Hematopoietic multipotent progenitor cell treated with erythropoietin and hydrocortisone succinate and interleukin-3 and kit ligand, for 4 days (in vitro differentiated cells): ENCODE data around the gene PPFIBP1.
A peak's percentile ranks its signal among the peaks of the same experiment; 100 is the strongest.
"Not testable (repeated sequence)": the region's sequence is repeated elsewhere in the genome, so short reads cannot be mapped to it uniquely, and the experiment has no call there.

ENCODE experiments used
- DNase-seq: peaks from one replicate; pipeline ENCODE4 v3.0.0-alpha.2; 2015

Gene PPFIBP1

DNA sequence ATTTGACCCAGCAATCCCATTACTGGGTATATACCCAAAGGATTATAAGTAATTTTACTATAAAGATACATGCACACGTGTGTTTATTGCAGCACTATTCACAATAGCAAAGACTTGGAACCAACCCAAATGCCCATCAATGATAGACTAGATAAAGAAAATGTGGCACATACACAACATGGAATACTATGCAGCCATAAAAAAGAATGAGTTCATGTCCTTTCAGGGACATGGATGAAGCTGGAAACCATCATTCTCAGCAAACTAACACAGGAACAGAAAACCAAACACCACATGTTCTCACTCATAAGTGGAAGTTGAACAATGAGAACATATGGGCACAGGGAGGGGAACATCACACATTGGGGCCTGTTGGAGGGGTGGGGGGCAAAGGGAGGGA is 20.9 kb downstream of the PPFIBP1 start:
- not testable (repeated sequence) for DNase-seq

DNA sequence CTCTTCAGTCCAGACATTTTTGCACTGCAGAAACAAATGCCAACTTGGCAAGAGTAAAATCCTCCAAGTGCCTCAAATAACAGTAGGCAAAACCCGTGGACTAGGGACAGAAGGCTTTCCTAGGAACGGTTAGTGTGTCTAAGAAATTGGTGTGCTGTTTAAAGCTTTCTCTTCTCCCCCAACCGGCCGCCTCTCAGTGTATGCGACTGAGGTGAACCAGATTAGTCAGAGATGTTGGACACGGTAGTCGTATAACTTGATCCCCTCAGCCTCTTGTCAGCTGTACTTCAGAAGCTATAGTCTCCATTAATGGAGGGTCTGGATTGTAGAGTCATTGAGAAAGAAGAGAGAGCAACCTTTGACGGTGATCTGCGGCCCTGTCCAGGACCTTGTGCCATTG is 21.7 kb downstream of the PPFIBP1 start:
- DNase-seq, result no peak

DNA sequence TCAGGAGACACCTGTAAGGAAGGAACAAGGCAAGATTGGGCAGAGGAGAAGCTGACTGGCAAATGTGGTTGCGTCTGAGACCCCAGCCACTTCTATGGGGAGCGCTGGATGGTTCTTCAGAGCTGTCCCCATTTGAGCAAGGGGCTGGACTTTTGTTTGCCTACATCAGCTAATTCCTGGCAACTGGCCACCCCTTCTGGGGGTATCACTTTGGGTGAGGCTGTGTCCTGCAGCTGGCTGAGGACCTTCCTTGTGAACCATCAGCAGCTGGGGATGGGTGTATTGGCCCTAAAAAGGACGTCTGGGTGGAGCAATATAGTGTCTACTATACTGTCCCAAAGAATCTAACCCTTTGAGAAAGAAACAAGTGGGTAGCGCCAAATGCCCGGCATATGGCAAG is 23.6 kb downstream of the PPFIBP1 start:
- no peak for DNase-seq

DNA sequence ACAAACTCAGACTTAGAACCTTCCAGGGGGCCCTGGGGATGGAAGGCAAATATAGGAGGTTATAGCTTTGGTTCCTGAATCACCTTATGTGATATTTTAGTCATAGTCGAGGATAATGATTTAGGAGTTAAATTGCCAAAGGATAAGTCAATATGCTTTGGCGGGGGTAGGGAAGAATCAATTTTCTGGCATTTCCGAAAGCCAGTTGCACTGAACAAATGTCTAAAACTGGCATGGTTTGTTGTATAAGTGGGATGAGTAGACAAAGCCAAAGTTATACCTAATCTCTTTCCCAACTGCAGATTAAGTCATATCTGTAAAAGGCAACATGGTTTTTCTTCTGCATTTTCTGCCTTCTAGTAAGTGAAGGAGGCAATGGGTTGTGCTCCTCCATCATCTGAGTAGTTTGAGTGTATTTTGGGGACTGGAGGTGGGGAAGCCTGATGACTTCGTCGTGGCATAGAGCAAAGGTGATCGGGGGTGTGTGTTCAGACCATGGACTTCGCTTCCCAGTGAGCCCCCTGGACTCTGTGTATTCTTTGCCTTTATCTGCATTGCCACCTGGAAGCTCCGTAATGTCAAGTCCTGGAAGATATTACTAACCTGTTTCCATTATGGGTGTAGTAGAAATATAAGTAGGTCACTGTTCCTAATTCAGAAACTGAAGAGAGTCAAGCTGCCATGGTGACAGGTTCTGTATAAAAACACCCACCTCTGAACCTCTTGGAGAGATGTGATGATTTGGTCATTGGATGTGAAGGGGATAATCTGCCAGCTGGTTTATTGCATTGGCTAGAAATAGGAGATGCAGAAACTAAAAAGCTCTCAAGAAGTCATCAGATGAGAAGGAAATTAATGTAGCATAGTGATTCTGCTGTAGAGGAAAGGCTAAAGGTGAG is 24.5 kb downstream of the PPFIBP1 start:
- DNase-seq, result no peak

DNA sequence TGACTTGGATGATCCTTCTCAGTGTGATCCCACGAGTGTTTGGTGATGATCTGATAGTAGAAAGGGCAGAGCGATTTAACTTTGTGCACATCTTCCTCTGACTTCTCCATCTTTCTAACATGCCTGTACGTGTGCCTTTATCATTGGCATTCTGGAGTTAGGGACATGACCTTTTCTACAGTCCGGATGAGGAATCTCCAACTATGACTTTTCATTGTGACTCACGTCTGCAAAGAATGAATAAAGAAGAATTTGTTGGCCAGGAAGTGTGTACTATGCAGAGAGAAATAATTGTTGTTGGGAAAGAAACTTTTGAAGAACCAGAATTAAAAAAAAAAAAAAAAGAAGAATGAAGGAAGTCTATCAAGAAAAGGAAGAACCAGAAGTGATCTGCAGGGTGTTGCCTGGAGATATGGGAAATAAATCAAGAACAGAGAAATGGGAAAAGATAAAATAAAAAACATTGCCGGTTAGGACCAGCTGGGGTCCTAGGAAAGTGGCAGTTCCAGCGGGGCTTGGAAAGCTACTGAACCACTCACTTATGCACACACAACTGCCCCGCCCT is 25.3 kb downstream of the PPFIBP1 start:
- no peak for DNase-seq

DNA sequence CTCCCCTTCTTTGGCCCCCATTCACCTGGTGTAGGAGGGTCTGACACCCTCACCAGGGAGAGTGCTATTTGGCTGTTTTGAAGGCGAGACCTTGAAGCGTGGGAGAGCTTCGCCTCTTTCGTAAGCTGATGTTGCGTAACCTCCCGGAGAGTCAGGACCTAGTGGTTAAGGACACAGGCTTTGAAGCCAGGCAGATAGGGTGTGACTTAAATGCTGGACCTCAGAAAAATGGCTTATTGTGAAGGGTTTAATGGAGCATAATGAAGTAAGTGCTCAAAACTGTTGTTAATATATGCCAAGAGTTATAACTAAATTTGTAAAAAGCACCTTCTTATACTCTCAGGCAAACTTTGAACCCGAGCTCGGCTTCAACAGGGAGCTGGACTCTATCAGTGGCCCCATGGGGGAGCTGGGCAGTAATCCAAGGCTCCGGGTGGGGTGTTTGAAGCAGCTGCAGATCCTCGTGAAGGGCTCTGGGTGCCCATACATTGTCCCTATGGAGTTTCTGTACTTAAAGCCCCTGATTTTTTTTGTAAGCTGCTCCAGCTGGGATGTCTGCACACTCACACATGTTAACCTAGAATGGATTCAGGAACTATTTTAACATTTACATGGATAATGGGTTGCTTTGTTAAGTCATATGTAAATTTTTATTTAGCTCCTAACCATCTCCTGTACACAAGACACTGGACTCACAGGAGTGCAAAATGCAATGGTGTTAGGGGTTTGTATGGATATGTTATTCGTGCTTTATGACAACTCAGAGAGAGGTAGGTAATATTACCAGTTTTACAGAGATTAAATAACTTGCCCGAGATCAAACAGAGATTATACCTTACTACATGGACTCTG is 26.0 kb downstream of the PPFIBP1 start:
- DNase-seq, result peak; percentile 91

DNA sequence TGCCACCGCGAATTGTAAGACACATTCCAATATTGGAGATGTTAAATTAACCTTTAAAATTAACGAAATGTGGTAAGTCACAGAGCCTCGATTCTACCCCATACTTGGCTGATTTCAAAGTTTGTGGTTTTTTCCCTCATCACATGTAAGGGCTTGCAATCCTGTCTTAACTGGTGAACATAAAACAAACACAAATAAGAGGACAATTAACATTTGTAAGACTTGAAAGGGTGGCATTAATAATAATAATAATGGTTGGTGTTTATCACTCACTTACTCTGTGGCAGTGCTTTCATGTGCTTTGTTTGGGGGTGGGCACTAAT is 26.6 kb downstream of the PPFIBP1 start:
- no peak for DNase-seq

DNA sequence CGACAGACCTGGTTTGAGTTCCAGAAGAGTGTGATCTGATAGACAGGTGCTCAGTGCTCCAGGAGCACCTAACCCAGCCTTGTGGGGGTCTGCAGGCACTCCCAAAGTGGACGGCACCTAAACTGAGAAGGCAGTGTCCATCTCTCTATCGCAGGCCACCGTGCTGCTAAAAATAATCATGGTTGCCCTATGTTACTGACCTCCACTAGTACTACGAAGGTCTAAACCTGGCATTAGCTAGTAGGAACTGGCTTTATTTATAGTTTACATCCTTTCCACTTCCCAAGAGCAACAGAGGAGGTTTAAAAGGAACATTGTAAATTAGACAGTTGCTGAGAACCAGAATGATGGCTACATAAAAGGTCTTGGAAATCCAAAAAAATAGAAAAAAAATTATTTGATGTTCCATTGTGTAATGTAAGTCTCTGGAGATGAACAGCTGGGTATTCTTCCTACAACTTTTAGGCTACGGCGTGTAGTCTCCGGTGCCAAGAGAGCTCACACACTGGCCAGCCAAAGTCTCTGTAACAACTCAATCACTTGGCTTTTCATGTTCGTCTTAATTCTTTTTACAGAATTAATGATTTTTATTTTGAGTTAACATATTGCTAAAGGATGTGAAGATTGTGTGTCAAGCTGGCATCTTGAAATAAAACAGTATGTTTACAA is 27.3 kb downstream of the PPFIBP1 start:
- DNase-seq, result no peak

DNA sequence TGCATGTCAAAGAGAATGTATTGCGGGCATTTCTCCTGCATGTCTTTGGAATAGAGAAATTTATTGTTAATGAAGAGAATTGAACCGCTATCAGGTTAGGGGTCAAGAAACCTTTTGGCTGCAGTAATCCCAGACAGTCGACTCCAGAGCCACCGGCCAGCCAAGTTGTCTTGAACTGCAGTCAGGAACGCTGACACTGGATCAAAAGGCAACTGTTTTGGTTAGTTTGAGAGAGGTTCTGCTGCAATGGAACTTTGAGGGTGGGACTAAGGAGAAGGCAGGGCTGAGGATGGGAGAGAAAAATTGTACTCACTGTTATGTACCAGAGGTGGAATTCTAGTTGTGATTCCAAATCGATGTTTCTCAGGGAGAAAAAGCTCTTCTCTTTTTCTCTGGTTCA is 28.2 kb downstream of the PPFIBP1 start:
- no peak for DNase-seq

DNA sequence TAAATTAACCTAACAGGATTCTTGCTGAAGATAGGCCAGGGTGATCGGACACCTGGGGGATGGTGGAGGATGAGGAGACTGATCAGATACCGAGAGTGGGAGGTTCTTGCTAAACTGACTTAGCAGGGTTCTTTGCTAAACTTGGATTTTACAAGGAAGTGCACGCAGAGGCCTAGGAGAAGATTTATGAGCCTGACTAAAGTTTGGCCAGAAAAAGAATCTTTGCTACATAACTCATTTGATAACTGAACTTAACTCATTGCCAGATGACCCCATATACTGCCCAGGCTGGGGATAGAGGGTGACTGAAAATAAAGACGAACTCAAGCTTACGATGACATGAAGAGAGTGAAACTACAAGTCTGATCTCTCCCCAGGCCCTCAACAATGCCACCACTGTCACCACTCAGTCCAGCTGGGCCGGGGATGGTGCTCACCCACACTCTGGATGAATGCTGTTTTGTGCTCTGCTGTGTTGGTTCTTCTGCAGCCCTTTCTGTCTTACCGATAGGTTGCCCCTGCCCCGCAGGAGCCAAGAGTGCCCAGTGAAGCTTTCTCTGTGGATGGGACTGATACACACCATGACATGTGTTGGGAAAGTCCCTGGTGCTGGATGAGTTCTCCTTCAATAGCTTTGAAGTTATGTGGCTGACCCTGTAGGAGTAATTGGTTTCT is 29.0 kb downstream of the PPFIBP1 start:
- DNase-seq, result no peak

DNA sequence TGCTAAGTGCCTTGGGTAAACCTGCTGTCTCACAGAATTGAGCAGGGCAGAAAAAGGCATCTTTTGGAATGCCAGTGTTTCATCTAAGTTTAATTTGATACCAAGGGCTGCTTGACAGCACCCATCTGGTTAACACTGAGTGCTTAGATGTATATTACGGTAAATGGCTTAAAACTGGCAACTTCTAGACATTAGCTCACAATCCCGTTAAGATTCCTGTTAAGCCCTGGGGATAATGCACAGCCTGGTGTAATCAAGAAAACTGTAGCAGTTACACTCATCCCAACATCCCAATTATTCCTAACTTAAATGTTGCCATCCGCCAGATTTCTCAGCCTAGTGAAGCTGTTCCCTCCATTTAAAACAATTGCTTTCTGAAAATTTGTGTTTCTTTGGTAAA is 29.9 kb downstream of the PPFIBP1 start:
- no peak for DNase-seq

DNA sequence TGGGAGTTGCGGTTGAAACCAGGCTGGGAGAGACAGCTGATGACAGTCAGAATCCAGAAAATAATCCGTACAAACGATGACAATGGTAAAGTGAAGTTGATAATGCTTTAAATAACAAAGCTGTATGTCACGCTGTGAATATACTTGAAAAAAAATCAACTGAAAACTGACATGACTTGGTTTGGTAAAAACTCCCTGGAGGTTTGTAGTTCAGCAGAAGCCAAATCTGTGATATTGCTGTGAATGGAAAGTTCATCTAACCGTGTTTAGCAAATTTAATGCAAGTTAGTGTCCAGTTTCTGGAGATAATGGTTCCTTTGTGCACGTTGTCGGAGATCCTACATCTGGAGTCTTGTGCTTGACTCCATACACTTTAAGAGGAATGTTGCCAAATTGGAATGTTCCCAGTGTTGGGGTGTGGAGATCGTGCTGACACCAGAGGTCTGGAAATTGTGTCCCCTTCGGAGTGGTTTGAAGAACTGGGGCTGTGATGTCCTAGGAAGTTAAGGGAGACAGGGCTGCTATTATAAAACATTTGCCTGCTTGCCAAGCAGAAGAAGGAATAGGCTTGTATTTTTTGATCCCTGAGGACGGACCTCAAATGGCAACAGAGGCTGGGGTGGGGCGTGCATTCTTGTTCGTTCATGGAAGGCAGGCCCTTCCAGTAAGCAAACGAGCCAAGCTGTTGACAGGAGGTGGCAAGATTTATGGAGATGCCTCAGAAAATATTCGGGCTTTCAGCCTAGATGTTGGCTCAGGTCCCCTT is 30.6 kb downstream of the PPFIBP1 start:
- no peak for DNase-seq

DNA sequence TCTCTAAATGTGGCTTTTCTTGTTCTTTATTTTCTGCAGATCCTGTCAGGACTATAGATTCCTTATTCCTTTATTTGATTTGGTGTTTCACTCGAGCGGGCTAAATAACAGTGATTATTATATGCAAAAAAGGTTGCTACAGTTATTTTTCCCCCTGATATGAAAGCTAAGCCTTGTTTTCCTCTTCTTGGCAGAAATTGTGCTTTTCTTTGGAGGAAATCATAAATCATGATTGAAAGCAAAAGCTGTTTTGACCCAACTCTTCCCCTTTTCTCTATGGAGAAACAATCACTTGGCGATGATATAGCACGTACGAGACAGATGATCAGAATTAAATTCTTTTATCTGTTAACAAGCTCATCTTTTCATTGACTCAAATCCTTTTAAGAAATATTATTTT is 31.4 kb downstream of the PPFIBP1 start:
- no peak for DNase-seq

DNA sequence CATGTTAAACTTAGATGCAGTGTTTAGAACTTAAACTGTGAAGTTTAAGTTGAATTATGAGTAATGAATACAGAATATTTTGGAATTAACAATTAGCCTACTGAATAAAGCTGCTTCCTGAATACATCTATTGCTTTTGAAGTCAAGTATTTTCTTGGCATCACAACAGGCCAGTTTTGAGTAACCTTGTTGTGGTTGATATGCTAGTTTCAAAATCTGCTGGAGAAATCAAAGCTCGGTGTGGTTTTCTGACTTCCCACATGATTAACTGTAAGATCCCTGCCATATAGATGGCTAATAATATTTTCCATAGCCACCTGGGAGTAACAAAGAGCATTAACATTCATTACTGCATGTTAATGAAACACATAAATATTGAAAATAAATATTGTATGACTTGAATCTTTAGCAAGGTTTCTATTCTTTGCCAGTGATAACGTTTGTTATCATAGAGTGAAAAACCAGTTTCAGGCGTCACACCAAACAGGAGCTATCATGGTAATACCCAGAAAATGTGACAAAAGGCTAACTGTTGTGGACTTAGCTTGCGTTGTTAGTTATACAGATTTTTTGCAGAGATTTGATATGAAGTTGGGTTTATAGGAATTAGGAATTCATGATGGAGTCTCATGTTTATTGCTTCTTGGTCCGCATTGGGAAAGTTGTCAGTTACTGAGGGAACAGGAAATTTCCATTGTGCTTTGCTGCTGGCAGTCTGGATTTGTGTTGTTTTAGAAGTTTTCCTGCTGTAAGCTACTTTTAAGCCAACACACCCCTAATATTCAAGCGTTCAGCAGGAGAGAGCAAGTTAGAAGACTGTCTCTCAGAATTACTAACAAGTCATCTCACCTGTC is 32.1 kb downstream of the PPFIBP1 start:
- DNase-seq, result peak; percentile 42

DNA sequence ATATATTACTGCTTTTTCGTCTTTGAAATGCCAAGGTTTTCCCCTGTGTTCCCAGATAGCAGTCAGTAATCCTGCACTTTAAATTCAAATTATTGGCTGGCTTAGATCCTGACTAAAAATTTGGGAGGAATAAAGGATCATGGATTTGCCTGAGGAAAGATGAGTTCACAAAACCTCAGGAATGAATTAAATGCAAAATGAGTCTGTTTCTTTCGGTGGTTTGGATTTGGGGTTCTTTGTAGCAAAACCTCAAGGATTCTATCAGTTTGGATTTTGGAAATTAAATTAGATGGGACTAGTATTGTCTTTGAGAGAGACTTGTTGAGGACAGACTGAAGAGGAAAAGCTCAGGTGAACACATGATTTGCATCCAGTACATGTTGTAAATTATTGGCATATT is 36.1 kb downstream of the PPFIBP1 start:
- no peak for DNase-seq

DNA sequence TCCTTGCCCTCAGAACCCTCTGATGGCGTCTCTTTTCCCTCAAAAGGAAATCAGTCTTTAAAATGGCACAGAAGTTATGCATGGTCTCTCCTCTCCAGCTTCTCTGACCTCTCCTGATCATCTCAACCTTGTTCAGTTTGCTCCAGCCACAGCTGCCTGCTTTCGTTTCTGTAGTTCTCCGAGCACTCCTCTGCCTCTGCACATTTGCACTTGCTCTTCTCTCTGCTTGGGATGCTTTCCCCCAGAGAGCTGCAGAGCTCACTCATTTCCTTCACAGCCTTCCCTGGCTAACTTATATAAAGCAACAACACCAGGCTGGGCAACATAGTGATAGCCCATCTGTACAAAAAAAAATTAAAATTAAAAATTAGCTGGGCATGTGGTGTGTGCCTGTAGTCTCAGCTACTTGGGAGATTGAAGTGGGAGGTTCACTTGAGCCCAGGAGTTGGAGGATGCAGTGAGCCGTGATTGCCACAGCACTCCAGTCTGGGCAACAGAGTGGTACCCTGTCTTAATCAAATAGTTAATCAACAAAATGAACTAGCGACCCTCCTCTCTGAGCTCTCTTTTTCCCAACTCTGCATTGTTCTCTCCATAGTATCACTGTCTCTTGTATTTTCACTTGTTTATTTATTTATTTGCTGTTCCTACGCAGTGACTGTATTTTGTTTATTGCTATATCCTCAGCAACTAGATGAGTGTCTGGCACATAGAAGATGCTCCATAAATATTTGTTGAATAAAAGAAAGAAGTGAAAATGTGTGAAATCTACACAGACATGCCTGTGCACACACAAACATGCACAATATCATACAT is 37.7 kb downstream of the PPFIBP1 start:
- DNase-seq, result no peak

DNA sequence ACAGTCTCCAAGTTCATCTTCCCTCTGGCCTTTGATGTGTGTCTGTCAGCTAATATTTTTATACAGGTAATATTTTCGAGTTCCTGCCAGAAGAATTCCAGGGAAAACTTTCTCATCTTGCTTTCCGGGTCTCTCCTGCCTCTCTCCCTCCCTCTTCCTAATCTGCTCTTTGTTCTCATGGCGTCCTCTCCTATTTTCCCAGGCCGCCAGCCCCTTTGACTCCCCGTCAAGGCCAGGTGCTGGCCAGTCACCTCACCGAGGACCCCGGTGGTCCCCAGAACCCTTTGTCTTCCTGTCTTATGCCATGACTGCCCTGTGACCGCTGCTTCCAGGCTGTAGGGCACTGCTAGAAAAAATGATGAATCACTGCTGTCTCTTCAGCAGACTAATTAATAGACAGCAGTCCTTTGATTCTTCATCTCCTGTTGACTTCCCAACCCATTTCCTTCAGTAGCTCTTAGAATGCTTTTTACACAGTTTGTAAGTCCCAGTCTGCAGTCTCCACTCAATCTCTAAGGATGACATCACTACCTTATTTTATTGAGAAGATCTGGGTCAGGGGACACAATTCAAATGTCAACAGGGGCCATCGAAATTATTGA is 40.7 kb downstream of the PPFIBP1 start:
- DNase-seq, result no peak

DNA sequence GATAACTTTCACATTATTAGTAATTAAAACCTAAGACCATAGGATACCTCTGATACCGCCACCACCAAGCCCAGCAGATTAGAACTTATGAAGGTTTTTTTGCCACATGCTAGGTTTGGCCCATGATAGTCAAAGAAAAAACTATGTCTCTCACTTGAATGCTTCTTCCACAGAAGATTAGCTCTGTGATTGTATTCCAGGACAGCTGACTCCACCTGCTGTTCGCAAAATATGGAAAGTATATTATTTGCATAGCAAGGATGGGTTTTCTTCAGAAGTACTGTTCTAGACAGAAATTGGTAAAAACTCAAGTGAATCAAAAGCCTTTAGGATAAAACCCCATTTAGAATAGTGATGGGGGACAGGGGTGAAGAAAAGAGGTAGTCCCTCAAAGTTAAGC is 42.2 kb downstream of the PPFIBP1 start:
- no peak for DNase-seq

DNA sequence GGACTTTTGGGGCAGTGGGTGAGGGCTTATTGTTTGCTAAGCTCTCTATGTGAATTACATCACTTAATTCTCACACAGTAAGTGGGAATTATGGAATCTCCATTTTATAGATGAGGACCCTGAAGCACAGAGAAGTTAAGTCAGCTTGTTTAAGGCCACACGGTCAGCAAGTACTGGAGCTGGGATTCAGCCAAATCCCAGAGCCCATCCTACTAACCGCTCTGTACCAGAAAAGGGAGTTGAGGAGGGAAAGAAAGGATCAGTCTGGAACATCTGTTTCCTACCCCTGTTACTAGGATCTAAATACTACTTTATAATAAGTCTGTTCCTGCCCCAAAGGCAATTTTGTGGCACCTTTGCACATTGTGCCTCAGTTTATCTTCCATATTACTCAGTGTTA is 42.6 kb downstream of the PPFIBP1 start:
- DNase-seq, result no peak

DNA sequence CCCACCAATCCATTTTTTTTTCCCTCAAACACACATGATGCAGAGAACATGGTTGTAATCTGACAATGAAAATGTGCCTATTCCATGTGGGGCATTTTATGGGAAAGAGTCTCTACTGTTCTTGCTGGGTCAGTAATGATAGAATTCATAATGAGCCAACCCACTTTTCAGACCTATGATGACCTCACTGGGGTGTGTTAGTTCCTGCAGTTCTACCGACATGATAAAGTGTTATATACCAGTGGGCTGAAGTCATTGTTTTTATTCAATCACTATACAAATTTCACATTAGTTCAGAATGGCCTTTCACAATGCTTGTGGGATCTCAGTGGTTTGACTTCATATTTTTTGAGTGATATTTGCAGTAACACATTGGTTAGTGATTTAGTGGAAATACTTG is 47.5 kb downstream of the PPFIBP1 start:
- no peak for DNase-seq
